DOHH2 (cell line): ENCODE measurements around the gene PRKAR2B.

Source experiments
- CTCF ChIP-seq: fragments of 200-600 bp; sonication (generic); IDR thresholded peaks from one replicate; pipeline ENCODE4 v1.5.1; 2014; ENCODE audit warnings: antibody characterized with exemption, mild to moderate bottlenecking, low read depth, low read length; ENCODE audit not compliant: poor library complexity, severe bottlenecking
- EZH2phosphoT487 ChIP-seq: fragments of 200-600 bp; sonication (generic); IDR thresholded peaks from 2 replicates; pipeline ENCODE4 v1.6.1; 2017; ENCODE audit warnings: borderline replicate concordance, mild to moderate bottlenecking, antibody characterized with exemption, low read length, moderate library complexity, mixed read lengths

DNA sequence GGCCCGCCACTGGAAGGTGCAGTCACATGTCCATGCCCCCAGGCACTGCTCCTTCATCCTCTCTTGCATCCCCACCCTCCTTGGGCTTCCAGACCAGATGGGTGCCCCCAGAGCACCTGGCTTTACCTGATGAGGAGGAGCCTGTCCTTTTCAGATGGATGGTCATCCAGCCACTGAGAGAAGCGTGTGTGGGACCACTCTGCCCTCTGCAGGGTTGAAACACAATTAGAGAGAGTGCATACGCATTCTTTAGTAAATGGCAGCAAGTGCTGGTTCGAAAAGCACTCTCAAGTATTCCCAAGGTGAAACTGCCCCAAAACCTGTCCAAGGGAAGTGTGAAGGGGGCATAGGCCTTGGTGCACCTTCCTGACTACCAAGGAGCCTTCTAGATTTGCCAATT lies 165.9 kb downstream of the PRKAR2B start:
- peak; percentile 16 for TF ChIP-seq CTCF
- no peak for TF ChIP-seq EZH2phosphoT487
